Trophoblast cell (in vitro differentiated cells and primary cell): ENCODE results near the gene SETX.

Experiments
- DNase-seq, 2 donors: peaks; one replicate each; pipeline ENCODE4 v3.0.0-alpha.2; 2016
- H2AFZ ChIP-seq: 2 replicates; pipeline ENCODE4 v1.6.1; 2013; ENCODE audit warnings: low read length, moderate library complexity, mild to moderate bottlenecking; ENCODE audit not compliant: insufficient read depth, poor library complexity
- H2AK5ac ChIP-seq: 2 replicates; pipeline ENCODE4 v1.6.1; 2013; ENCODE audit warnings: mild to moderate bottlenecking, low read length
- H2BK120ac ChIP-seq: 2 replicates; pipeline ENCODE4 v1.6.1; 2013; ENCODE audit warnings: low read length, mild to moderate bottlenecking, moderate library complexity; ENCODE audit not compliant: insufficient read depth, poor library complexity
- H2BK12ac ChIP-seq: 2 replicates; pipeline ENCODE4 v1.6.1; 2013; ENCODE audit warnings: mild to moderate bottlenecking, low read length, moderate library complexity
- H2BK5ac ChIP-seq: 2 replicates; pipeline ENCODE4 v1.6.1; 2013; ENCODE audit warnings: low read length, low read depth, moderate library complexity, mild to moderate bottlenecking; ENCODE audit not compliant: poor library complexity
- H3K14ac ChIP-seq: 2 replicates; pipeline ENCODE4 v1.6.1; 2013; ENCODE audit warnings: mild to moderate bottlenecking, low read length
- H3K18ac ChIP-seq: 2 replicates; pipeline ENCODE4 v1.6.1; 2013; ENCODE audit warnings: mild to moderate bottlenecking, low read length
- H3K23ac ChIP-seq: 2 replicates; pipeline ENCODE4 v1.6.1; 2013; ENCODE audit warnings: low read length
- H3K27ac ChIP-seq: 2 replicates; pipeline ENCODE4 v1.5.1; 2013; ENCODE audit warnings: low read depth, mild to moderate bottlenecking, inconsistent platforms, low read length, moderate library complexity
- H3K27me3 ChIP-seq: 2 replicates; pipeline ENCODE4 v1.6.1; 2013; ENCODE audit warnings: inconsistent platforms, mild to moderate bottlenecking, low read length, moderate library complexity; ENCODE audit not compliant: insufficient read depth
- H3K36me3 ChIP-seq, 2 experiments: 1 replicate in 1 of 2; 2 replicates in 1 of 2; pipeline ENCODE4 v1.6.1; 2013; ENCODE audit warnings: low read length in 2 of 2, mild to moderate bottlenecking in 2 of 2, moderate library complexity in 1 of 2; ENCODE audit not compliant: insufficient read depth in 2 of 2, control insufficient read depth in 1 of 2
- H3K4ac ChIP-seq: 2 replicates; pipeline ENCODE4 v1.6.1; 2013; ENCODE audit warnings: low read depth, mild to moderate bottlenecking, low read length, moderate library complexity
- H3K4me1 ChIP-seq, 2 experiments: 1 replicate in 1 of 2; 2 replicates in 1 of 2; pipeline ENCODE4 v1.6.1; 2013; ENCODE audit warnings: low read length in 2 of 2, mild to moderate bottlenecking in 2 of 2, moderate library complexity in 1 of 2; ENCODE audit not compliant: insufficient read depth in 2 of 2, control insufficient read depth in 1 of 2
- H3K4me2 ChIP-seq: 2 replicates; pipeline ENCODE4 v1.6.1; 2013; ENCODE audit warnings: inconsistent platforms, mild to moderate bottlenecking, low read length, moderate library complexity
- H3K4me3 ChIP-seq: 2 replicates; pipeline ENCODE4 v1.5.1; 2013; ENCODE audit warnings: mild to moderate bottlenecking, low read depth, low read length, inconsistent platforms
- H3K79me1 ChIP-seq: one replicate; pipeline ENCODE4 v1.6.1; 2013; ENCODE audit warnings: low read length
- H3K79me2 ChIP-seq: 2 replicates; pipeline ENCODE4 v1.6.1; 2013; ENCODE audit warnings: low read length, mild to moderate bottlenecking; ENCODE audit not compliant: control insufficient read depth, insufficient read depth, poor library complexity
- H3K9ac ChIP-seq: 2 replicates; pipeline ENCODE4 v1.6.1; 2013; ENCODE audit warnings: mild to moderate bottlenecking, low read length
- H3K9me3 ChIP-seq: 2 replicates; pipeline ENCODE4 v1.6.1; 2013; ENCODE audit warnings: low read depth, mild to moderate bottlenecking, control low read depth, inconsistent platforms, low read length; ENCODE audit not compliant: insufficient read depth
- H4K12ac ChIP-seq: 2 replicates; pipeline ENCODE4 v1.6.1; 2013; ENCODE audit warnings: low read depth, mild to moderate bottlenecking, low read length, moderate library complexity
- H4K8ac ChIP-seq: 2 replicates; pipeline ENCODE4 v1.6.1; 2013; ENCODE audit warnings: low read depth, mild to moderate bottlenecking, low read length, moderate library complexity
- H4K91ac ChIP-seq: one replicate; pipeline ENCODE4 v1.6.1; 2013; ENCODE audit warnings: low read depth, mild to moderate bottlenecking, low read length, moderate library complexity
- WGBS: extraction: QIAGEN DNeasy Blood & Tissue Kit; methylation state at CpG from one replicate; pipeline ENCODE4 v1.1.7; 2013; ENCODE audit warnings: missing lambda C conversion rate; ENCODE audit not compliant: insufficient read length, insufficient coverage; ENCODE audit errors: extremely low coverage; 5-methylcytosine and 5-hydroxymethylcytosine counted together

Gene SETX

GRCh38 chr9:132367613-132368313 is 13.0 kb upstream of the SETX start:
- Histone ChIP-seq H2AFZ (no peak overlapping the region), H3K4me3 (no peak overlapping the region), H2BK12ac (no peak overlapping the region), H3K27ac (no peak overlapping the region), H4K91ac (no peak overlapping the region), H3K9me3 (no peaks in the 10 kb centered on the region), H3K9ac (no peak overlapping the region), H3K14ac (no peak overlapping the region), H3K4ac (no peak overlapping the region), H2BK120ac (no peak overlapping the region), H4K12ac (no peak overlapping the region), H2AK5ac (no peak overlapping the region), H2BK5ac (no peak overlapping the region), H3K27me3 (no peaks in the 10 kb centered on the region), H3K36me3 (no peaks in the 10 kb centered on the region), H3K23ac (no peak overlapping the region), H3K79me1 (no peaks in the 10 kb centered on the region), H3K79me2 (no peaks in the 10 kb centered on the region), H4K8ac (no peak overlapping the region), H3K4me2 (no peak overlapping the region), H3K18ac (no peak overlapping the region), H3K4me1 (peaks cover 0 to 2% of the 10 kb centered on the region in 2 experiments)
- no peak for DNase-seq
- no CpG with 5 or more reads among the region's 13 CpGs for WGBS

- no peaks in the 10 kb centered on the region for H3K79me2 ChIP-seq
- no peak overlapping the region for H3K4me2 ChIP-seq
- no peak overlapping the region for H2BK5ac ChIP-seq
- no peak overlapping the region for H4K12ac ChIP-seq
- no peak overlapping the region for H2BK120ac ChIP-seq
- H4K91ac ChIP-seq: no peak overlapping the region
- no peaks in the 10 kb centered on the region for H3K4me1 ChIP-seq
- no peak overlapping the region for H3K23ac ChIP-seq
- H4K8ac ChIP-seq: no peak overlapping the region
- no peaks in the 10 kb centered on the region for H3K27me3 ChIP-seq
- no peak overlapping the region for H3K27ac ChIP-seq
- DNase-seq: no peak
- no peak overlapping the region for H2BK12ac ChIP-seq
- H2AK5ac ChIP-seq: no peak overlapping the region
- H3K9ac ChIP-seq: no peak overlapping the region
- H3K14ac ChIP-seq: no peak overlapping the region
- no peaks in the 10 kb centered on the region for H3K9me3 ChIP-seq
- H3K4me3 ChIP-seq: no peak overlapping the region
- no peak overlapping the region for H2AFZ ChIP-seq
- no peak overlapping the region for H3K18ac ChIP-seq
- H3K4ac ChIP-seq: no peak overlapping the region
- H3K36me3 ChIP-seq: no peaks in the 10 kb centered on the region
- no CpG with 5 or more reads among the region's 4 CpGs for WGBS
- H3K79me1 ChIP-seq: no peaks in the 10 kb centered on the region
Measured at GRCh38 chr9:132366481-132366880, 11.7 kb upstream of the SETX start.

- H3K79me2 ChIP-seq: no peaks in the 10 kb centered on the region
- no peaks in the 10 kb centered on the region for H3K79me1 ChIP-seq
- H3K36me3 ChIP-seq: no peaks in the 10 kb centered on the region
- no peak overlapping the region for H3K18ac ChIP-seq
- H2AFZ ChIP-seq: no peak overlapping the region
- no peak overlapping the region for H3K9ac ChIP-seq
- no peaks in the 10 kb centered on the region for H3K9me3 ChIP-seq
- DNase-seq: no peak
- no peak overlapping the region for H3K27ac ChIP-seq
- H2BK120ac ChIP-seq: no peak overlapping the region
- H3K27me3 ChIP-seq: no peaks in the 10 kb centered on the region
- no peak overlapping the region for H2BK5ac ChIP-seq
- H3K4me3 ChIP-seq: no peak overlapping the region
- no peak overlapping the region for H4K91ac ChIP-seq
- no peak overlapping the region for H3K14ac ChIP-seq
- H2BK12ac ChIP-seq: no peak overlapping the region
- H3K4ac ChIP-seq: no peak overlapping the region
- no peak overlapping the region for H4K8ac ChIP-seq
- H2AK5ac ChIP-seq: no peak overlapping the region
- H3K4me2 ChIP-seq: no peak overlapping the region
- H3K4me1 ChIP-seq: no peaks in the 10 kb centered on the region
- H3K23ac ChIP-seq: no peak overlapping the region
- H4K12ac ChIP-seq: no peak overlapping the region
- no CpG with 5 or more reads among the region's 3 CpGs for WGBS
Measured at GRCh38 chr9:132365986-132366385, 11.2 kb upstream of the SETX start.

- DNase-seq: no peak
- no peak overlapping the region for H2AK5ac ChIP-seq
- WGBS: no CpG with 5 or more reads among the region's 9 CpGs
Measured at GRCh38 chr9:132364068-132364467, 9.3 kb upstream of the SETX start.

More at GRCh38 chr9:132364068-132364467, 9.3 kb upstream of the SETX start:
- Histone ChIP-seq H3K14ac (no peak overlapping the region), H3K4me1 (no peaks in the 10 kb centered on the region), H4K12ac (no peak overlapping the region), H3K4me2 (no peak overlapping the region), H2BK120ac (no peak overlapping the region), H3K4ac (no peak overlapping the region), H2BK12ac (no peak overlapping the region), H2AFZ (no peak overlapping the region), H3K79me1 (no peaks in the 10 kb centered on the region), H3K27me3 (no peaks in the 10 kb centered on the region), H3K79me2 (no peaks in the 10 kb centered on the region), H3K4me3 (no peak overlapping the region), H3K23ac (no peak overlapping the region), H2BK5ac (no peak overlapping the region), H3K36me3 (no peaks in the 10 kb centered on the region), H3K9ac (no peak overlapping the region), H3K9me3 (no peaks in the 10 kb centered on the region), H4K91ac (no peak overlapping the region), H3K18ac (no peak overlapping the region), H3K27ac (no peak overlapping the region), H4K8ac (no peak overlapping the region)
